HUES6 (cell line): ENCODE data around the gene ESYT1.

Source experiments
- H3K27ac ChIP-seq: 2 replicates; pipeline ENCODE4 v1.7.0; 2013; ENCODE audit warnings: low read depth, mild to moderate bottlenecking, low read length, inconsistent platforms
- H3K27me3 ChIP-seq: 2 replicates; pipeline ENCODE4 v1.6.1; 2013; ENCODE audit warnings: low read length; ENCODE audit not compliant: control insufficient read depth, insufficient read depth
- H3K36me3 ChIP-seq: 2 replicates; pipeline ENCODE4 v1.6.1; 2013; ENCODE audit warnings: low read length; ENCODE audit not compliant: control insufficient read depth, insufficient read depth
- H3K4me1 ChIP-seq: 2 replicates; pipeline ENCODE4 v1.6.1; 2013; ENCODE audit warnings: low read length; ENCODE audit not compliant: control insufficient read depth, insufficient read depth
- H3K4me3 ChIP-seq: 2 replicates; pipeline ENCODE4 v1.5.1; 2013; ENCODE audit warnings: low read depth, low read length
- H3K9ac ChIP-seq: one replicate; pipeline ENCODE4 v1.6.1; 2013; ENCODE audit warnings: mild to moderate bottlenecking, low read length
- H3K9me3 ChIP-seq: 2 replicates; pipeline ENCODE4 v1.6.1; 2013; ENCODE audit warnings: low read depth, low read length; ENCODE audit not compliant: control insufficient read depth, insufficient read depth

ESYT1 gene

GRCh38 chr12:56163533-56164344, 35.7 kb downstream of the ESYT1 start:
- Histone ChIP-seq H3K36me3 (peaks cover 92% of the 10 kb centered on the region), H3K4me3 (no peak overlapping the region), H3K9ac (no peak overlapping the region), H3K27me3 (no peaks in the 10 kb centered on the region), H3K4me1 (peaks cover 34% of the 10 kb centered on the region), H3K27ac (no peak overlapping the region), H3K9me3 (no peaks in the 10 kb centered on the region)

GRCh38 chr12:56164345-56164729, 36.3 kb downstream of the ESYT1 start:
- Histone ChIP-seq H3K27ac (no peak overlapping the region), H3K36me3 (peaks cover 96% of the 10 kb centered on the region), H3K27me3 (no peaks in the 10 kb centered on the region), H3K9me3 (no peaks in the 10 kb centered on the region), H3K4me3 (no peak overlapping the region), H3K9ac (no peak overlapping the region), H3K4me1 (peaks cover 33% of the 10 kb centered on the region)

GRCh38 chr12:56165369-56165768, 37.3 kb downstream of the ESYT1 start:
- Histone ChIP-seq H3K4me1 (peaks cover 22% of the 10 kb centered on the region), H3K36me3 (peaks cover 96% of the 10 kb centered on the region), H3K9me3 (no peaks in the 10 kb centered on the region), H3K27ac (no peak overlapping the region), H3K27me3 (no peaks in the 10 kb centered on the region), H3K4me3 (no peak overlapping the region), H3K9ac (no peak overlapping the region)

- H3K36me3 ChIP-seq, result peaks cover 96% of the 10 kb centered on the region
Measured at GRCh38 chr12:56169229-56169759, 41.2 kb downstream of the ESYT1 start.

GRCh38 chr12:56172839-56173238, 44.8 kb downstream of the ESYT1 start:
- H3K27ac ChIP-seq, result no peak overlapping the region
- H3K4me1 ChIP-seq, result no peaks in the 10 kb centered on the region
- peaks cover 92% of the 10 kb centered on the region for H3K36me3 ChIP-seq
- no peaks in the 10 kb centered on the region for H3K9me3 ChIP-seq
- H3K4me3 ChIP-seq, result no peak overlapping the region
- H3K27me3 ChIP-seq, result no peaks in the 10 kb centered on the region
- no peak overlapping the region for H3K9ac ChIP-seq

More at GRCh38 chr12:56169229-56169759, 41.2 kb downstream of the ESYT1 start:
- Histone ChIP-seq H3K9ac (no peak overlapping the region), H3K4me1 (no peaks in the 10 kb centered on the region), H3K4me3 (no peak overlapping the region), H3K9me3 (no peaks in the 10 kb centered on the region), H3K27me3 (no peaks in the 10 kb centered on the region), H3K27ac (no peak overlapping the region)

- Histone ChIP-seq H3K9me3 (no peaks in the 10 kb centered on the region), H3K27me3 (no peaks in the 10 kb centered on the region), H3K9ac (no peak overlapping the region), H3K4me1 (no peaks in the 10 kb centered on the region), H3K4me3 (no peak overlapping the region), H3K36me3 (peaks cover 82% of the 10 kb centered on the region), H3K27ac (no peak overlapping the region)
Measured at GRCh38 chr12:56178347-56178746, 50.3 kb downstream of the ESYT1 start.

- H3K27ac ChIP-seq, result no peak overlapping the region
- H3K4me1 ChIP-seq, result peaks cover 17% of the 10 kb centered on the region
- no peaks in the 10 kb centered on the region for H3K9me3 ChIP-seq
- no peak overlapping the region for H3K4me3 ChIP-seq
- no peaks in the 10 kb centered on the region for H3K27me3 ChIP-seq
- peaks cover 54% of the 10 kb centered on the region for H3K36me3 ChIP-seq
- H3K9ac ChIP-seq, result no peak overlapping the region
Measured at GRCh38 chr12:56186957-56187356, 58.9 kb downstream of the ESYT1 start.

- Histone ChIP-seq H3K36me3 (peaks cover 43% of the 10 kb centered on the region), H3K27ac (peak overlapping the region; percentile 80), H3K9me3 (no peaks in the 10 kb centered on the region), H3K9ac (peak overlapping the region; percentile 88), H3K4me1 (peaks cover 17% of the 10 kb centered on the region), H3K27me3 (no peaks in the 10 kb centered on the region), H3K4me3 (peak overlapping the region; percentile 90)
Measured at GRCh38 chr12:56188131-56188777, 60.2 kb downstream of the ESYT1 start.

- Histone ChIP-seq H3K27me3 (no peaks in the 10 kb centered on the region), H3K36me3 (peaks cover 38% of the 10 kb centered on the region), H3K4me1 (peaks cover 17% of the 10 kb centered on the region), H3K4me3 (peak overlapping the region; percentile 90), H3K9ac (peak overlapping the region; percentile 88), H3K27ac (peak overlapping the region; percentile 80), H3K9me3 (no peaks in the 10 kb centered on the region)
Measured at GRCh38 chr12:56188778-56189098, 60.7 kb downstream of the ESYT1 start.

GRCh38 chr12:56189099-56189917, 61.2 kb downstream of the ESYT1 start, which contains the start of gene SMARCC2:
Gene SMARCC2 (minus strand): TSS chr12:56189483. CDS start chr12:56189461, 22 bp downstream.
- Histone ChIP-seq H3K9me3 (no peaks in the 10 kb centered on the region), H3K4me1 (peaks cover 17% of the 10 kb centered on the region), H3K36me3 (peaks cover 33% of the 10 kb centered on the region), H3K27ac (peak within 1 kb of the TSS; percentile 80), H3K9ac (peak within 1 kb of the TSS; percentile 88), H3K4me3 (peak within 1 kb of the TSS; percentile 90), H3K27me3 (no peaks in the 10 kb centered on the region)
